Stomach (tissue), 4 donors: ENCODE measurements around the gene VPS13D.

ENCODE experiments used
- POLR2A ChIP-seq, 4 donors: fragments of 450-650 bp; IDR thresholded peaks; one replicate each; pipeline ENCODE4 v1.6.1; 2016; ENCODE audit warnings: antibody characterized with exemption in 4 of 4, control low read depth in 2 of 4, mild to moderate bottlenecking in 1 of 4, moderate library complexity in 1 of 4
- TF ChIP-seq, protein P1 (sequence below), 7 experiments: fragments of 450-650 bp in 4 of 7; fragments of 200-600 bp in 3 of 7; sonication (generic) in 3 of 7; IDR thresholded peaks; one replicate each; pipeline ENCODE4 v1.5.1; 2016 to 2019; ENCODE audit warnings: antibody characterized with exemption in 7 of 7, control low read depth in 2 of 7, mild to moderate bottlenecking in 1 of 7

DNA sequence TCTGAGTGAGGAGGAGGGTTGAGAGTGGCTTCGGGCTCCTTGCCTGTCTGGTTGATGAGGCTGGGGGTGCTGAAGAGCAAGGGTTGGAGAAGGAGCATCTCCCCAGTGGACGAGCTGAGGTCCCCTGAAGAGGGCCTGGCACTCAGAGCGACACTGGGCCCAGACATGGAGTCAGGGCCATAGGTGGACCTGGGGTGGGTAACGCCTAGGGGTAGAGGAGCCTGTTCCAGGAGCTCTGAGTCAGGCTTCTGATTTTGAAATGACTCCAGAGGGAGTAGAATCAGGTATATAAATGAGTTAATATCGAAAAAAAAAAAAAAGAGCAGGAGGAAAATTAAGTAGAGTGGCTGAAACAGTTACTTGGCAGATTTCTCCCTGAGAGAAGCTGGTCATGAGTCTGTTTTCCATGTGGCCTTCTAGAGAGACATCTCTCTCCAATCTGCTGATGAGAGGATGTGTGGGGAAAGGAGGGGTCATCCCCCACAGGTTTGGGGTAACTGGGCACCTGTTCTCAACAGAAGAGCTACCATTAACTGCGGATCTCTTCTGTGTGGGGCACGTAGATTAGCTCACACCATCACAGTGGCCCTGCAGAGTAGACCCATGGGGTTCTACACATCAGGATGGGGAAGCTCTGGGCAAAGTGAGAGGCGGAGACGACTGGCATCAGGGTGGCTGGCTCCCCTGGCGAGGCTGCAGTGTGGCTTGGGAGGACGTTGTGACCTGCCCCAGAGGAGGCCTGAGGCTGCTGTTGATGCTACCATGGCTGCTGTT is 272.7 kb downstream of the VPS13D start:
- TF ChIP-seq, protein P1, sequence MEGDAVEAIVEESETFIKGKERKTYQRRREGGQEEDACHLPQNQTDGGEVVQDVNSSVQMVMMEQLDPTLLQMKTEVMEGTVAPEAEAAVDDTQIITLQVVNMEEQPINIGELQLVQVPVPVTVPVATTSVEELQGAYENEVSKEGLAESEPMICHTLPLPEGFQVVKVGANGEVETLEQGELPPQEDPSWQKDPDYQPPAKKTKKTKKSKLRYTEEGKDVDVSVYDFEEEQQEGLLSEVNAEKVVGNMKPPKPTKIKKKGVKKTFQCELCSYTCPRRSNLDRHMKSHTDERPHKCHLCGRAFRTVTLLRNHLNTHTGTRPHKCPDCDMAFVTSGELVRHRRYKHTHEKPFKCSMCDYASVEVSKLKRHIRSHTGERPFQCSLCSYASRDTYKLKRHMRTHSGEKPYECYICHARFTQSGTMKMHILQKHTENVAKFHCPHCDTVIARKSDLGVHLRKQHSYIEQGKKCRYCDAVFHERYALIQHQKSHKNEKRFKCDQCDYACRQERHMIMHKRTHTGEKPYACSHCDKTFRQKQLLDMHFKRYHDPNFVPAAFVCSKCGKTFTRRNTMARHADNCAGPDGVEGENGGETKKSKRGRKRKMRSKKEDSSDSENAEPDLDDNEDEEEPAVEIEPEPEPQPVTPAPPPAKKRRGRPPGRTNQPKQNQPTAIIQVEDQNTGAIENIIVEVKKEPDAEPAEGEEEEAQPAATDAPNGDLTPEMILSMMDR (IDR thresholded peaks at IDR 0.05): no peak
- TF ChIP-seq POLR2A (IDR thresholded peaks at IDR 0.05): no peak
